HG02973 (cell line): ENCODE results near the gene ZFR.
"Not testable (repeated sequence)": the region's sequence is repeated elsewhere in the genome, so short reads cannot be mapped to it uniquely, and the experiment has no call there.

Experiments used
- ATAC-seq: cut with Tn5 transposase; IDR thresholded peaks from one replicate; pipeline ENCODE4 v1.9.1; 2021; ENCODE audit warnings: moderate library complexity; ENCODE audit not compliant: unreplicated experiment

ZFR gene

DNA sequence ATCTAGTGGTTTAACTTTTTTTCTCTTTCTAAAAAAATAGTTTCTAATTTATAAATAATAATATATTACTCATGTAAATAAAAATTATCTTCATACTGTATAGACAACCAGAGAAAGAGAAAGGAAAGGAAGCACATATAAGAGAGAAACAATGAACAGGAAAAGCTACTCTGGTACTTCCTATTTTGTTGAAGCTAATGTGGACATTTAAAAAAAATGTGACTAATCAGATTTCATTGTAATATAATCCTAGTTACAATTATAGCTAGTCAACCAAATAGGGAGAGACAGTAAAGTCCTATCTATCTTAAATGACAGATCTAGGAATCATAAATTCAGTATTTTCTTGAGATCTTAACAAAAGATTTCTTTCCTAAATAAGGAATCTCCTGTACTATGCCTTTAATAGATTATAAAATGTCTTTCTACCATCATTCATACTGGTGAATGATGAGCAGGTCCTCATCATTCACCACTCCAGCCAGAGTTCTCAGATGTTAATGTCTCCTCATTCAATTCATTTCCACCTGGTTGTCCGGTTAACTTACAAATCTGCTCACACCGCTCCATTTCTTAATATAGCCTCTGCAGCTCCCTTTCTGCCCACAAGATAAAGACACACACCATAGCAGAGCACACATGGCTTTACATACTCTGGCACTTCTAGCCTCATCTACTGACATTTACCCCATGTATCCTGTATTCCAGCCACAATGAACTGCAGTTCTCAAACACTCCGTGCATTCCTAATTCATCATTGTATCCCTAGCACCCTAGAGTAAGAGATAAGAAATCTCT lies 30.9 kb downstream of the ZFR start:
- no peak for ATAC-seq

DNA sequence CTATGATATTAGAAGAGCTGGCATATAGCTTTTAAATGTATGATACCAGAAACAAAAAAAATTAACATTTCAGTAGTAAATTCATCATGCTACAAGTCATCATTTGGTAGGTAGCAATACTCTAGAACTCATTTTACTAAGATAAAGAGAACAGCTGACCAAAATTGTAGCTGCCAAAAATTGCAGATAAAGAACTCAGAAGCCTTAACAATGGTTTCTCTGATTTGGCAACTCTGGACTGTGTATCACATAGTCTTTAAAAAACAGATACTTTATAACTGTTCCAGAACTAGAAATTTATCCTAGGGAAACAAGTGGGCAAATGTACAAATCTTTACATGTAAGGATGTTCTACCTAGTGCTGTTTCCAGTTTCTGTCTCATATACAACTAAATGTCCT lies 33.9 kb downstream of the ZFR start:
- no peak for ATAC-seq

DNA sequence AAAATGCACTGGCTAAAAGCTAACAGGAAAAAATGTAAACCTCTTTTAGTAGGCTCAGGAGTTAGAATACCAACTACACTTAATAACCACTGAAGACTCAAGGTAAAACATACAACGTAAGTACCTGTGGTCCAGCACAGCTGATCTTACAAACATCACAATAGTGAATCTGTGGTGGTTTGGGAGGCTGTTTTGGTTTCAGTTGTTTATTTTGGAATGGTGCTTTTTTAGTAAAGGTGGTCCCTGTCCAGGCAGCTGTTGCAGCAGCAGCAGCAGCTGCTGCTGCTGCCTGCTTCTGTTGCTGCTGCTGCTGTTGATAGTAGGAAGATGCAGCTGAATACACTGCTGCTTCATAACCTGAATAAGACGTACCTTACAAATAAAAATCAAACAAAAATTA lies 37.9 kb downstream of the ZFR start:
- no peak for ATAC-seq

DNA sequence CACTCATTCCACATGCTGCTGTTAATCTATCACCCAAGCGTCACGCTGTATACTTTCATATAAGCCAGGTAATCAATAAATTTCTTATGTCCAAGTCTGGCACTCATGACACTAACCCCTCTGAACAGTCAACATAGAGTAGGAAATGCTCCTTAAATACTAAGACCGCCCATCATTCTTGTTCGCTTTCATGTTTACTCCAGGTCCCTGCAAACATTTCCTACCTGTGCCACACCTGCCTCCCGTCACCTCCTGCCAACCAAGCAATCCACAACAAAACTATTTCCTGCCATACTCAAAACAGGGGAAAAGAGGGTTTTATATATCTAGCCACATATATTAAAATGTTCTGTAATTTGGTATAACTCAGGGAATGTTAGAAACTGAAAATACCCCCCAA lies 39.0 kb downstream of the ZFR start:
- ATAC-seq, result no peak

DNA sequence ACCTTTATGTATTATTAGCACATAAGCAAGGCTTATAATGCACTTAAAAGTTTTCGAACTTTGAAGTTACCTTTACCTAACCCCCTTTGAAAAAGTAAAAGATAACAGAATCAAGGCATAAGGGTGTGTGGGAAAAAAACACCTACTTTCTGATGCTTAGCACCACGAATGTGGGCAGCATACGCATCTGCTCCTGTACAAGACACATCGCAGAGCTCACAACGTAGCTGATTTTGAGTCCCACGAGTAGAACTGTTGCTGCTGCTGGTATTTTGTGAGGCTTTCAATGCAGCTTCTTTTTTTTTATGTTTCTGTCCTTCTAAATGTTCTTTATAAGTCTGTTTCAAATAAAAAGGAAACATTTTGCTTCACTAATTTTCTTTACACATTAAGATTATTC lies 40.8 kb downstream of the ZFR start:
- ATAC-seq, result no peak

DNA sequence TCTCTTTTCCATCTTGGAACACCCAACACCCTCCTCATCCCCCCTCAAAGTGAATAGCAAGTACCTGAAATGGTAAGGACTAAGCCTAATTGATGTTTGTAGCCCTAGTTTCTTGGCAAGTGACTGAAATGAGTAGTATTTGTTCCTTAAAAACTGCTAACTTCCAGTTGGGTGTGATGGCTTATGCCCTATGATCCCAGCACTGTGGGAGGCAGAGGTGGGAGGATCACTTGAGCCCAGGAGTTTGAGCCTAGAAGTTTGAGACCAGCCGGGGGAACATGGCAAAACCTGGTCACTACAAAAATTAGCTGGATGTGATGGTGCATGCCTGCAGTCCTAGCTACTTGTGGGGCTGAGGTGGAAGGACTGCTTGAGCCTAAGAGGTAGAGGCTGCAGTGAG lies 44.1 kb downstream of the ZFR start:
- no peak for ATAC-seq

DNA sequence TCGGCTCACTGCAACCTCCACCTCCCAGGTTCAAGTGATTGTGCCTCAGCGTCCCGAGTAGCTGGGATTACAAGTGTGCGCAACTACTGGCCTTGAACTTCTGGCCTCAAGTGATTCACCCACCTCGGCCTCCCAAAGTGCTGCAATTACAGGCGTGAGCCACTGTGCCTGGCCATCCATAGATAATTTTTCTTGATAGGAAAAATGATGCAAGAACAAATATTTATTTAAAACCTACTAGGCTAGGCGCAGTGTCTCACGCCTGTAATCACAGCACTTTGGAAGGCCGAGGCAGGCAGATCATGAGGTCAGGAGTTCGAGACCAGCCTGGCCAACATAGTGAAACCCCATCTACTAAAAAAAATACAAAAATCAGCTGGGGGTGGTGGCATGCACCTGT lies 45.8 kb downstream of the ZFR start:
- not testable (repeated sequence) for ATAC-seq

DNA sequence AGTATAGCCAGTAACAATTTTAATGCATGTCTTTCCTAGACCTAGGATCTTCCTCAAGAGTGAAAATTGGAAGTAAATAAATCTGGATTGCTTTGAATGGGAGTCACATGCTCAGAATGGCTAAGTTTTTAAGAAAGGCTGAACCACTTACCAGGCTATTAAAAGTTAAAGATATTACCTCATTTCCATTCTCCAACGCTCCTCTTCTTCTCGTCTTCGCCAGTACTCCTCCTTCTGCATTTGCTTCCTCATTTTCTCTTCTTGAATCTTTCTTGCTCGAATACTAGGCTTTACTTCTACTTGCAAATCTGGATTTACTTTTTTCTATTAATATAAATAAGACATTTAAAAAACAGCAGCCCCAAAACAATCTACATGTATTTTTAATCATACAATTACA lies 49.6 kb downstream of the ZFR start:
- ATAC-seq, result no peak

DNA sequence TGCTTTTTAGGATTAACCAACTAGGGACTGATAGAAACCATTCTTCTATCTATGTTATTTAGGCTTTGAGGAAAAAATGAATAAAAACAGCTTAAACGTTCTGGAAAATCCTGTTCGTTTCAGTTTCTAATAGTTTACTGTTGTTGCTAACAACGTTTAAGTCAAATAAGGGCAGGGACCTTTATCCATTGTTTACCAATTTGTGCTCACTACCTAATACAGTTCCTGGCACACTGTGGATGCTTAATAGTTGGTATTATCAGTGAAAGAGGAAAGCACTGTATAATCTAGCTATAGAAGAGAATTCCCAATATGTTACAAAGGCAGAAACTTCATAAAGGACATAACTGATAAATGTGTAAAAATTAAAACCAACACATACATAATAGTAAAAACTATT lies 52.5 kb downstream of the ZFR start:
- no peak for ATAC-seq

DNA sequence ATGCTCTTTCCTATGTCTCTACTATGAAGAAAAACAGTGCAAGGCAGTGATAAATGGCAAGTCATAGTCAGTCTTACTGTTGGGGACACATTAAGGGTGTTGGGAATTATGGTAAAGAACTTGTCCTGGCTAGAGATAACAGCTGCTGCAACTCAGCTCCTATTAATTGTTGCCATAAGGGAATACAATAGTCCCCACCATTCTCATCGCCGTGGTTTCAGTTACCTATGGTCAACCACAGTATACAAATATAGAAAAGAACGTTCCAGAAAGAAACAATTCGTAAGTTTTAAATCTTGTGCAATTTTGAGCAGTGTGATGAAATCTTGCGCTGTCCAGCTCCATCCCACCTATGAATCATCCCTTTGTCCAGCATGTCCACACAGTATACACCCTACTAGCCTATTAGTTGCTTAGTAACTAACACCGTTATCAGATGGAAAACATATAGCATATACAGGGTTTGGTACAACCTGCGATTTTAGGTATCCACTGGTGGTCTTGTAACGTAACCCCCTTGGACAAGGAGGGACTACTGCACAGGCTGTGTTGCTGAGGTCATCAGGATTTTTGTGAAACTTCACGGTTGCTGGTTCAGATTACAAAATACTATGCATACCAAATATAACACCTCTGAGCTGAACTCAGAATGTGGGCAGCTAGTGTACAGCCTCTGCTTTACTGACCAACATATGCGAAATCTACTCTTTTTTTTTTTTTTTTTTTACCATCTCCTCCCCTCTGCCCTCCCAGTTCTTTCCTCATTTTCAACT lies 53.5 kb downstream of the ZFR start:
- ATAC-seq, result no peak

DNA sequence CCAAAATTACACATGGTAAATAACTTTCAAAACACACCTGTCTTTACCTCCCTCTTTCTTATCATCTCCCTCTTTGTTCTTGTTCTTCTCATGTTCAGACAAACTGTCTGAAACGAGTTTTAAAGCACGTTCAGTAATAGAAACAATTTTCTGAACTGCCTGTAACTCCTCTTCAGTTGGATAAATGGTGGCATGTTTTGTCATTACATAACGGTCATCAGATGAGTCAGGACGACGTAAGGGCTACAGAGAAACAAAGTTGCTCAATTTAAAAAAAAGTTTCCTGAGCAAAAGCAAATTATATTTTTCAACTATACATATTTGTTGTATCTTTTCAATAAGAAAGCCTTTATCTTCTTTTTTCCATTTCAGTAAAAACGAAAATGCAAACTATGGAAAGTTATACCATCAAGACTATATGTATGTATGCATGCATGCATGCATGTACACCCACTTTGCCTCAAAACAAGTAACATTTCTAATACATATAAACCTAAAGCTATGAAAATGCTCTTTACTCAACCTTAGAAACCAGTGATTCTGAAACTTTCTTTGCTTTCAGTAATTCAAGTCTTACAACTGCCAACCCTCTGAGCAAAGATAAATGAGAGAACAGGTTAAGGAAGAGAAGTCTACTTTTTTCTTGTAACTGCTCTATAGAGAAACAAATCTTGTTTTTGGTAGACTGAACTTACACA lies 56.0 kb downstream of the ZFR start:
- ATAC-seq, result no peak

DNA sequence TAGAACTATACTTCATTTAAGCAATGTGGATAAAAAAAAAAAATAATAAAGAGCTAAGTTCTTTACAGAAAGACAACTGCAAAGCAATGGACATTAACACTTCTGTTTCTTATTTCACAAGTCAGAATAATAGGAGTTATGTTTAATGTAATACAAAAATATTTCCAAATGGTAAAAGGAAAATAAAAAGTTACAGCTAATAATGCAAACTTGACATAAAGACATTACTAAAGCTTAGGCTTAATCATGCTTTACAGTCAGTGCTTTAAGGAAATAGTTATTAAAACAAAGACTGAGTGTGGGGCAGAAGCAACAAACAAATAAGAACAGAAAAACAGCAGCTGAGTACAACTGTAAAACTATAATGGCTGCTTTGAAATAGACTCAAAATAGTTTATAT lies 56.7 kb downstream of the ZFR start:
- no peak for ATAC-seq

DNA sequence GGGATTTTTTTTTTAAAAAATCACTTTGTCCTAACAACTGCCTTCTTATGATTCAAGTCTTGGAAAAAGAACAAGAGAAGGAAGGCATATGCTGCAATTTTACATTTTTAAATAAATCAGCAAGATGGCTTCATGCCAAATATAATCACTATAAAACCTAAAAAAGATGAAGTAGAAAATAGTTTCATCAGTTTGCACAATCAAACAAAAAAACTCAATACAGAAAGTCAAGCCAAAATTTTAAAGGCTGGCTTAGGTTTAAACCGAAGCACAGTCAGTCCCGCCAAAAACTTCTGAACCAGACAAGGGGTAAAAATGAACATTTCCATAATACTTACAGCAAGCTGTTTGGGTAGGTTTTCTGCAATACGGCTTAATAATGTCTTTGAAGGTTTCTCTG lies 57.3 kb downstream of the ZFR start:
- no peak for ATAC-seq

DNA sequence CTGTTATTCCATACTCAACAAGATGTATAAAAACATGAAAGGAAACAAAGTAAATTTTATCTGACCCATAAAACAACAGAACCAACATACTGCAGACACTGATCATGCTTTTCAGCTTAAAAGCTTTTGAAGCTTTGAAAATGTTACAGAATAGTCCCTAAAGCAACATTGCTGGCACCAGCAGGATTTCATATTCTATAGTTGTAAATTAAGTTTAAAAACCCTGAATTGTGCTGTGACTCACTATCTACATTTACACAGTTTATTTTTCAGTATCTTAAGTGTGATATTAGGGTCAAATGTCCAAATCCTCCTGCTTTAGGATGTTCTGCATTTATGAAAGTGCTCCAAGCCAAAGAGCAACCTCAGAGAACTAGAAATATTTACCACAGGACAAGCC lies 59.9 kb downstream of the ZFR start:
- no peak for ATAC-seq

DNA sequence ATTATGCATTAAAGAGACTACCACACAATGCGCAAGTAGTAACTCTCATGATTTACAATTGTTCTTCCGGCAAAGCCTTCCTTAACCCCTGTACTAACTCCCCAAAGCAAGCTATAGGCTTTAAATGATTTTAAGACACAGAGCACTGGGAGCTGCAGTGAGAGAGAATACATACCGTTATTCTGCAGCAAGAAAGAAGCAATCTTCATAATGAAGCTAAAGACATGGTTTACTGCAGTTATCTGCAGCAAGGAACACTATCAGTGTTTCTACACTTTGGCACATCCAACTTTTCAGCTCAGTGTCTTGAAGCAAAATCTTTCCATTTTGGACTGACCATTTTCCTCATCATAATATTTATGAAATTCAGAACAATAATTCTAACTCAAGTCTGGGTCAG lies 61.0 kb downstream of the ZFR start:
- no peak for ATAC-seq

DNA sequence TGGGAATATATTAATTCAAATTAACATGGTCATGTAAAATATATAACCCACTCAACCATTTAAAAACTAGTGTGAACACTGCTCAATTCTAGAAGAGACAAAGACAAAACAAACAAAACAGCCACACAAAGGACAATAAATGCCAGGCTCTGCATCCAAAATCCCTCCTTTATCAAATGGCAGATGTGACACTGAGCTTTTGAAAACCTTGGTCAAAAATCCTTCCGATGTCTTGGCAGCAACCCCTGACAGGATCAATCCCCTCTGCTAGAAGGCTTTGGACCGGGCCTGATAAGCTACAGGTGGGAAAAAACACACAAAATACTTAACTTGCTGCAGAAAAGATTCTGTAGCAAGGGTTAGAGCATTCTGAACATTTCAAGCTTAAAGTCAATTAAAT lies 61.5 kb downstream of the ZFR start:
- ATAC-seq, result no peak

DNA sequence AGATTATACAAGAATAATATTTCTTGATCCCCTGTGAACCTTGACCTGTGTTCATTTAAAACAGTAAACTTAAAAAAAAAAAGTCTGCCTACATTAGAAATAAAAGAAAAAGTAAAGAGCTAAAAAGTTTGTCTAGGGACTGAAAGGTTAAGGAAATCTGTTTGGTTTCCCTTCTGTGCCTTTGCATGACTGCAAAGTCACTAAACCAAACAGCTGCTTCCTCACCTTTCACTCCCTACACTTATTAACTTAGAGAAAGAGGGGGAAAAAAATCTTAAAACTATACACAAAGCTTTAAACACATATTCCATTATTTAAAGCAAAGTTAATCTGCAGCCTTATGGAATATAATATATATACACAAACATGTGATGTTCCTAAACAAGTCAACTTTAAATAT lies 65.1 kb downstream of the ZFR start:
- ATAC-seq, result no peak

DNA sequence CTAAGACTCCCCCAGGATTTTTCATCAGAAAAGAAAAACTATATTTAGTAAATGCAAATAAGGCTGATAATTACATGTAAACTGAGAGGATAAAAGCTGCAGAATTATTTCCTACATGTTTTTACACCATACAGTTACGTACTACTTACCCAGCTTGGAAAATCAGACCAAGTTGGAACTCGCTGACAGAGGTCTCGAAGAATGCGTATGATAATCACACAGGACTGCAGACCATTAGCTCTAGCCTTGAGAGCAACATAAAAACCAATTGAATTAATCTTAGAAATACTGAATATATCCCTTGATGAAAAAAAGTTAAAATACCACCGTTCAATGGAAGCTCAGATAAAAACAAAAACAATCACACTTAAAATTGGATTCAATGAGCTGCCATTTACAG lies 65.6 kb downstream of the ZFR start:
- ATAC-seq, result no peak

DNA sequence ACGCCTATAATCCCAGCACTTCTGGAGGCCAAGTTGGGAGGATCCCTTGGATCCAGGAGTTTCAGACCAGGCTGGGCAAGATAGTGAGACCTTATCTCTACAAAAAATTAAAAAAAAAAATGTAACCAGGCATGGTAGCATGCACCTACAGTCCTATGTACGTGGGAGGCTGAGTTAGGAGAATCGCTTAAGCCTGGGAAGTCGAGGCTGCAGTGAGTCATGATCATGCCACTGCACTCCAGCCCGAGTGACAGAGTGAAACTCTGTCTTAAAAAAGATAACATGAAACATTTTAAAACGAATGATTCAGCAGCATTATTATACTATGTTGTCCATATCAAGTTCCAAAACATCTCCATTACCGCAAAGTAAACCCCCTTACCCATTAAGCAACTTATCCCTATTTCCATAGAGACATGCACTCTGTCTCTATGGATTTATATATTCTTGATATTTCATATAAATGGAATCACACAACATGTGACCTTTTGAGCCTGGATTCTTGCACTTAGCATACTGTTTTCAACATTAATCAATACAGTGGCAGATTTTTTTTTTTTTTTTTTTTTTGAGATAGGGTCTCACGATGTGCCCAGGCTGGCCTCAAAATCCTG lies 74.9 kb downstream of the ZFR start:
- no peak for ATAC-seq

DNA sequence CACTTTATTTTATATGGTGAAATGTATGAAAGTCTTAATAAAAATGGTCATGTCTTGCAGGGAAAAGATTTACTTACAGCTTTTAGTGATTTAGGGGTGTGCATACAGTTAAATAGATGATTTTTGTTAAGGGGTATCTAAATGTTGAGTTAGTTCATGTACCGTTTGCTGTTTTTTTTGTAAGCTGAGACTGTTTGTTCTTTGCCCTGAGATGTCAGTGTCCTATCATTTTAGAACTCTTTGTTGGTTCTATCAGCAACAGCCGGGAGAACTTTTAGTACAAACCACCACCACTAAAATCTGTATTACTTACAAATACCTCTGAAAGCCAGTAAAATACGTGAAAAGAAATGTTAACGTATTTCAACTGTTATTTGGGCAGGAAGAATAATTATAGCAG lies 75.5 kb downstream of the ZFR start:
- ATAC-seq, result no peak

DNA sequence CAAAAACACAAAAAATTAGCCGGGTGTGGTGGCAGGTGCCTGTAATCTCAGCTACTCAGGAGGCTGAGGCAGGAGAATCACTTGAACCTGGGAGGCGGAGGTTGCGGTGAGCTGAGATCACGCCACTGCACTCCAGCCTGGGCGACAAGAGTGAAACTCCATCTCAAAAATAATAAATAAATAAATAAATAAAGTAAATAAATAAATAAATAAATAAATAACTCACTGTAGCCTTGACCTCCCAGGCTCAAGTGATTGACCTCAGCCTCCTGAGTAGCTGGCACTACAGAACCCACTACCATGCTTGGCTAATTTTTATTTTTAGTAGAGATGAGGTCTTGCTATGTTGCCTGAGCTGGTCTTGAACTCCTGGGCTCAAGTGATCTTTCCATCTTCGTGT lies 77.3 kb downstream of the ZFR start:
- not testable (repeated sequence) for ATAC-seq

DNA sequence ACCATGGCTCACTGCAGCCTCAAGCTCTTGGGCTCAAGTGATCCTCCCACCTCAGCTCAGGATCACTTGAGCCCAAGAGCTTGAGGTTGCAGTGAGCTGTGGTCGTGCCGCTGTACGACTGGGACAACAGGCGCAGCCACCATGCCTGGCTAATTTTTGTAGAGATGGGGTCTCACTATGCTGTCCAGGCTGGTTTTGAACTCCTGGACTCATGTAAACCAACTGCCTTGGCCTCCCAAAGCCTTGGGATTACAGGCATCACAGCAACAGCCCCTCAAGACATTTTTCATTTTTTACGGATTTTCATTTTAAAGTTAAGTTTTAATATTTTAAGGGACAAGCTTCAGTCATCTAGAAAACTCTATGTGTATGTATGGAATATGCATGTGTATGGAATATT lies 78.9 kb downstream of the ZFR start:
- no peak for ATAC-seq
